ENCODE results near the gene WDR18. TPM values are rescaled to one million over a fixed set of nuclear protein-coding genes. Genes with fewer than 3 reads are reported as not detected.
A peak's percentile ranks its signal among the peaks of the same experiment; 100 is the strongest.

WDR18 gene
- total and polyA plus RNA-seq, 9 donors: 24.6 to 46.9 (median 31.6) TPM

DNA sequence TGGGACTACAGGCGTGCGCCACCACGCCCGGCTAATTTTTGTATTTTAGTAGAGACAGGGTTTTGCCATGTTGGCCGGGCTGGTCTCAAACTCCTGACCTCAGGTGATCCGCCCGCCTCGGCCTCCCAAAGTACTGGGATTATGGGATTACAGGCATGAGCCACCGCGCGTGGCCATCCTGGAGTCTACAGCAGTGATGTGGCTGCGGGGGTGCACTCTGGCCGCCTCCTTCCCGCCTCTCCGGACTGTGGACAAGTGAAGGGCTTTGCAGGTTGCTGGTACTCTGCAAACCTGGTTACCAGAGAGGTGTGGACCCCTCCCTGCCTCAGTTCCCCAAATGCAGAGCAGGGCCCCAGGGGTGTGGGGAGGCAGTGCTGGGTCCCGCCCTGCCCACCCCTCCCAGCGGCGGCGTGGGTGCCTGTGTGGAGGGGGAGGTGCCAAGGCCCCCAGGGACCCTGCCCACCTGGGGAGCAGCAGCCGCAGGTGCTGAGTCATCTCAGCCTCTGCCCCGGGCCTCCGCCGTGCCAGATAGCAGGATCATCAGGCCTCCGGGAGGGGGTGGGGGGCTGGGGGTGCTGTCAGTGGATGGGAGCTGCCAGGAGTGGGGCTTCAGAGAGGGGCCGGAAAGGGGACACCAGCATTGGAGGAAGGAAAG, 35.2 kb upstream of the WDR18 start:
- Histone ChIP-seq H3K27me3 (ENCODE audit: control insufficient read depth, insufficient read depth, low read length) (peaks cover 15% of the 10 kb centered on the region), H3K27ac (ENCODE audit: low read length) (no peak overlapping the region), H3K9me3 (replicated peaks; ENCODE audit: control insufficient read depth, low read depth, low read length) (no peaks in the 10 kb centered on the region), H3K36me3 (ENCODE audit: control insufficient read depth, insufficient read depth, low read length) (no peaks in the 10 kb centered on the region), H3K4me3 (ENCODE audit: low read length) (no peak overlapping the region), H3K4me1 (ENCODE audit: control insufficient read depth, insufficient read depth, low read length) (peaks cover 26% of the 10 kb centered on the region)
- WGBS (ENCODE audit: insufficient coverage): 86% methylated on average over 17 of the region's 25 CpGs
- no peak for DNase-seq

DNA sequence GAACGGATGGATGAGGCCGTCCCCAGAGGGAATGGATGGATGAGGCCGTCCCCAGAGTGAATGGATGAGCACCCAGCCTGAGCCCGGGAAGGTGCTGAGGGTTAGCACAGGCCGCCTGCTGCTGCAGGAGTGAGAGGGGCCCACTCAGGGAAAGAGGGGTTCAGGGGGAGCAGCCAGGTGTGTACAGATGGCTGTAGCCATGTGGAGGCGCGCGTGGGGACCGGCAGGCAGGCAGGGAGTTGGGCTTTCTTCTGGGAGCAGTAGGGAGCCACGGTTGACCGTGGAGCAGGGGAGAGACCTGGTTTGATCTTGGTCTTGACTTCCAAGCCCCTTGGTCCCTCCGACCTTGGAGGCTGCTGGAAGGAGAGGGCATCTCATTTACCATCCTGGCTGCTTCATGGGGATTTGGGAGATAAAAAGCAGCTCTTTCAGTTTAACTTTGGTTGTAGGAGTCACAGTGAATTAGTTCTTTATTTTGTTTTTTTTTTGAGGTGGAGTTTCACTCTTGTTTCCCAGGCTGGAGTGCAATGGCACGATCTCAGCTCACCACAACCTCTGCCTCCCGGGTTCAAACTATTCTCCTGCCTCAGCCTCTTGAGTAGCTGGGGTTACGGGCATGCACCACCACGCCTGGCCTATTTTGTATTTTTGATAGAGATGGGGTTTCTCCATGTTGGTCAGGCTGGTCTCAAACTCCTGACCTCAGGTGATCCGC, 33.6 kb upstream of the WDR18 start:
- Histone ChIP-seq H3K4me1 (ENCODE audit: control insufficient read depth, insufficient read depth, low read length) (peaks cover 22% of the 10 kb centered on the region), H3K27ac (ENCODE audit: low read length) (no peak overlapping the region), H3K4me3 (ENCODE audit: low read length) (no peak overlapping the region), H3K9me3 (replicated peaks; ENCODE audit: control insufficient read depth, low read depth, low read length) (no peaks in the 10 kb centered on the region), H3K36me3 (ENCODE audit: control insufficient read depth, insufficient read depth, low read length) (no peaks in the 10 kb centered on the region), H3K27me3 (ENCODE audit: control insufficient read depth, insufficient read depth, low read length) (peaks cover 30% of the 10 kb centered on the region)
- DNase-seq: no peak
- WGBS (ENCODE audit: insufficient coverage): 83% methylated on average over 8 of the region's 17 CpGs

DNA sequence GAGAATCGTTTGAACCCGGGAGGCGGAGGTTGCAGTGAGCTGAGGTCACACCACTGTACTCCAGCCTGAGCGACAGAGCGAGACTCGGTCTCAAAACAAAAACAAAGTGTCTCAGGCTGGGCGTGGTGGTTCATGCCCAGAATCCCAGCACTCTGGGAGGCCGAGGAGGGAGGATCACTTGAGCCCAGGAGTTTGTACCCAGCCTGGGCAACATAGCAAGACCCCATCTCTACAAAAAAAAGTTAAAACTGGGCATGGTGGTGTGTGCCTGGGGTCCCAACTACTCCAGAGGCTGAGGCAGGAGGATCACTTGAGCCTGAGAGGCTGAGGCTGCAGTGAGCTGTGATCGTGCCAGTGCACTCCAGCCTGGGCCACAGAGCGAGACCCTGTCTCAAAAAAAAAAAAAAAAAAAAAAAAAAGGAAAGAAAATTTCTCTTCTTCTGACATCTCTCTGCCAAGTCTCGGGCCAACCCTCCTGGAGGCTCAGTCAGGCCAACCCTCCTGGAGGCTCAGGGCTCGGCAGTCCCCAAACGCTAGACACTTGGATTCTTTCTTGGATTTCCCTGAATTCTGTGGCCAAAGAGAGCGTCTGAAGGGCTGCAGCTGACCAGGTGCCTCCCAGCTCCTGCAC, 32.0 kb upstream of the WDR18 start:
- no peaks in the 10 kb centered on the region for H3K36me3 ChIP-seq (ENCODE audit: control insufficient read depth, insufficient read depth, low read length)
- peaks cover 35% of the 10 kb centered on the region for H3K4me1 ChIP-seq (ENCODE audit: control insufficient read depth, insufficient read depth, low read length)
- no peak overlapping the region for H3K27ac ChIP-seq (ENCODE audit: low read length)
- H3K4me3 ChIP-seq (ENCODE audit: low read length): no peak overlapping the region
- H3K9me3 ChIP-seq (replicated peaks; ENCODE audit: control insufficient read depth, low read depth, low read length): no peaks in the 10 kb centered on the region
- no peak for DNase-seq
- H3K27me3 ChIP-seq (ENCODE audit: control insufficient read depth, insufficient read depth, low read length): peaks cover 46% of the 10 kb centered on the region
- WGBS (ENCODE audit: insufficient coverage): 75% methylated on average over 9 of the region's 14 CpGs

DNA sequence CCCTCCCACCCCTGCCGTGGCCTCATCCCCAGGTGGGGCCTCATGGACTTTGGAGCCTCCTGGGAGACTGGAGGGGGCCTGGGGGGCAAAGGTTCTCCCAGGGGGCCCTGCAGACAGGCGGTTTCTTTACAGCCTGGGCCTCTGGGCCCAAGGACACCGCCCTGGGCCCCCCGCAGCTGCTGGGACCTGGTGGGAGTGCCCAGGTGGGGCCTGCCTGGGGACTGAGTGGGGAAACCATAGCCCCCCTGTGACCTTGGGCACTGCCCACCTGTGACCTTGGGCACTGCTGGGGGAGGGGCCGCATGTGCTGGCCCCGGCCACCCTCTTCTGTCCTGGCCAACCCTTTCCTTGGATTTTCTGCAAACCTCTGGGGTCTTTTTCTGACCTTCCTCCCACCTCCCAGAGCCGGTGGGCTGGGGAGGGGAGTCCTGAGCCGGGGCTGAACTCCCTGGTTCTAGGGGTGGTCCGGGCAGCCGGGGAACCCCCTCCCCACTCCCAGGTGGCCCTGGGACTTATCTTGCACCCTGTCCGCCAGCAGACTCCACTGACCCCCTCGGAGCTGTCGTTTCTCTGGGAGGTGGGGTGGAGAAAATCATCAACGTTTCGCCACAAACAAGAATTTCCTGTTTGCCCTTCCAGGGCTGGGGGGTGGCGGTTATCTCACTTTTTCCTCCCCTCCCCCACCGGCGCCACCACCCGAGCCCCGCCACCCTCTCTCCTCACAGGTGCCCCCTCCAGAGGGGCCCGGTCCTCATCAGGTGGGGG, 31.3 kb upstream of the WDR18 start:
- DNase-seq: no peak
- H3K9me3 ChIP-seq (replicated peaks; ENCODE audit: control insufficient read depth, low read depth, low read length): no peaks in the 10 kb centered on the region
- H3K4me1 ChIP-seq (ENCODE audit: control insufficient read depth, insufficient read depth, low read length): peaks cover 36% of the 10 kb centered on the region
- no peak overlapping the region for H3K27ac ChIP-seq (ENCODE audit: low read length)
- H3K4me3 ChIP-seq (ENCODE audit: low read length): peak overlapping the region; percentile 1
- H3K27me3 ChIP-seq (ENCODE audit: control insufficient read depth, insufficient read depth, low read length): peaks cover 47% of the 10 kb centered on the region
- WGBS (ENCODE audit: insufficient coverage): 34% methylated on average over 3 of the region's 21 CpGs
- H3K36me3 ChIP-seq (ENCODE audit: control insufficient read depth, insufficient read depth, low read length): no peaks in the 10 kb centered on the region

DNA sequence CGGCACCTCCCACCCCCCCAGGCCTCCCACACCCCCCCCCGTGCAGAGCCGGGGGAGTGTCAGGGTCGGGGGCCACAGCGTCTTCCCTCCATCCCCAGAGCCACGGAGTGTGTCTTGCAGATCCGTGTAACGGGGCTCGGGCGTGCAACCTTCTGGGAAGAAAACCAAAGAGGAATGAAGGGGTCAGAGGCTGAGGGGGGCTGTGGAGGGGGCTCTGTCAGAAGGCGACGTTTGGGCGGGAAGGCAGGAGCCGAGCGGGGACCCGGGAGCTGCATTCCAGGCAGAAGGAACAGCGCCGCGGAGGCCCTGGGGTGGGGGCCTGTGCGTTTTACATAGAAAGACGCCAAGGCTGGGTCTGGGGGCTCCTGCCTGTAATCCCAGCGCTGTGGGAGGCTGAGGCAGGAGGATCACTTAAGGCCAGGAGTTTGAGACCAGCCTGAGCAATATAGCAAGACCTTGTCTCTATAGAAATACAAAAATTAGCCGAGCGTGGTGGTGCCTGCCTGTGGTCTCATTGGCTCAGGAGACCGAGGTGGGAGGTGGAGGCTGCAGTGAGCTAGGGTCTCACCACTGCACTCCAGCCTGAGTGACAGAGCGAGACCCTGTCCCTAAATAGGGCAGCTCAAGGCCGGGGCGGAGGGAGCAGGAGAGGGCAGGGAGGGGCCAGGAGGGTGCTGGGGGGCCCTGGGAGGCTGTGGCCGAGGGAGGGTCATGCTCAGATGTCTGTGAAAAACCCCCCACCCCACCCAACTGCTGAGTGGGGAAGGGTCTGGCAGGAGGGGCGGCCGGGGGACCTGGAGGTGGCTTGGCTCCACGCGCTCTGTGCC, 30.5 kb upstream of the WDR18 start:
- Histone ChIP-seq H3K4me3 (ENCODE audit: low read length) (no peak overlapping the region), H3K9me3 (replicated peaks; ENCODE audit: control insufficient read depth, low read depth, low read length) (no peaks in the 10 kb centered on the region), H3K36me3 (ENCODE audit: control insufficient read depth, insufficient read depth, low read length) (no peaks in the 10 kb centered on the region), H3K27me3 (ENCODE audit: control insufficient read depth, insufficient read depth, low read length) (peaks cover 47% of the 10 kb centered on the region), H3K4me1 (ENCODE audit: control insufficient read depth, insufficient read depth, low read length) (peaks cover 33% of the 10 kb centered on the region), H3K27ac (ENCODE audit: low read length) (no peak overlapping the region)
- DNase-seq: no peak
- 19% methylated on average over 20 of the region's 33 CpGs for WGBS (ENCODE audit: insufficient coverage)

DNA sequence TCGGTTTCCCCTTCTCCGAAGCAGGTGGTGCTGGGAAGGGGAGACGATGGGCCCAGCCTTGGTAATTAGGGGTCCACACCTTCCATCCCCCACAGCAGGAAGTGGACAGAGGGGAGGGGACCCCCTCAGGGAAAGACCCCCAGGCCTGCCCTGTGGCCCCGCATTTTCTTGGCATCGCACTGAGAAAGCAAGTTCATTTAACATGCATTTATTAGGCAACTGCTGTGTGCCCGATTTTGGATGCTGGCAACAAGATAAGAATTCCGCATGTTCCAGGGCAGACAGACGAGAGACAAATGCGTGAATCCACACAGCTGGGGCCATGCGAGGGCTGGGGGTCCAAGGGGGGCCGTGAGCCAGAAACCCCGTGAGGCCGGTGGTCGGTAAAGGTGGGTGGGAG, 29.9 kb upstream of the WDR18 start:
- WGBS (ENCODE audit: insufficient coverage): 61% methylated on average over 11 of the region's 14 CpGs
- H3K4me1 ChIP-seq (ENCODE audit: control insufficient read depth, insufficient read depth, low read length): peaks cover 33% of the 10 kb centered on the region
- H3K36me3 ChIP-seq (ENCODE audit: control insufficient read depth, insufficient read depth, low read length): no peaks in the 10 kb centered on the region
- H3K9me3 ChIP-seq (replicated peaks; ENCODE audit: control insufficient read depth, low read depth, low read length): no peaks in the 10 kb centered on the region
- no peak overlapping the region for H3K4me3 ChIP-seq (ENCODE audit: low read length)
- no peak for DNase-seq
- no peak overlapping the region for H3K27ac ChIP-seq (ENCODE audit: low read length)
- peaks cover 47% of the 10 kb centered on the region for H3K27me3 ChIP-seq (ENCODE audit: control insufficient read depth, insufficient read depth, low read length)

DNA sequence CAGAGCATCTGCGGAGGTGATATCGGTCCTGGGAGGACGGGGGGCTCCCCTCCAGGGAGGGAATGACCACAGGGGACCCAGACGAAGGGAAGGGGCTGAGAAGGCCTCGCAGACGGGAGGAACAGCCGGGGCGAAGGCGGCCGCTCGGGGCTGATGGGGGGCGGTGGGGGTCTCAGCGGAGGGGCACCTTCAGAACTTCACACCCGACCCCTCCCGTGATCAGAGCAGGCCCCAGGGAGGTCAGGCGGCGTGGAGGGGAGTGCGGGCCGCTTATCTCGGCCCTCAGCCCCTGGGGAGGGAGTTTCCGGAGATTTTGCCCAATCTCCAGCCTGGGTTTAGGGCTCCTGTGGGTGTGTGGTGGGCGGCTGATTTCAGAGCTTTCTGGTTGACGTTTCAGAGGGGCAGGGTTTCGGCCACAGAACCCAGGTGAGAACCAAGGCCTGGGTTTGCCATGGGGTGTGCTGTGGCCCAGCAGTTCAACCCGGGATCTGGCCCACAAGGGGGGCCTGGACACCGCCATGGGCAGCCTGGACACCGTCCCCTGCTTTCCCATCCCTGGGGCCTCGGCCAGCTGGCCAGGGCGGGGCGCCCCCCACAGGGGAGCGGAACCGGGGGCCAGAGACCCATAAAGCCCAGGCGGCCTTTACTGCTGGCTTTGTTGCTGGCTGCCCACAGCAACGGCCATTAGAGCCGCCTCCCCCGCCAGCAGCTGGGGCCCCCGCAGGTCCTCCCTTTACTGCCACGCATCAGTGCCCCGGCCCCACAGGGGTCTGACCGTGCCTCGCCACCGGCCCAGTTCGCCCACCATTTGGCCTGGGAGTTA, 29.3 kb upstream of the WDR18 start:
- WGBS (ENCODE audit: insufficient coverage): 64% methylated on average over 35 of the region's 43 CpGs
- Histone ChIP-seq H3K27me3 (ENCODE audit: control insufficient read depth, insufficient read depth, low read length) (peaks cover 48% of the 10 kb centered on the region), H3K36me3 (ENCODE audit: control insufficient read depth, insufficient read depth, low read length) (no peaks in the 10 kb centered on the region), H3K4me1 (ENCODE audit: control insufficient read depth, insufficient read depth, low read length) (peaks cover 33% of the 10 kb centered on the region), H3K9me3 (replicated peaks; ENCODE audit: control insufficient read depth, low read depth, low read length) (no peaks in the 10 kb centered on the region), H3K27ac (ENCODE audit: low read length) (no peak overlapping the region), H3K4me3 (ENCODE audit: low read length) (no peak overlapping the region)
- no peak for DNase-seq

DNA sequence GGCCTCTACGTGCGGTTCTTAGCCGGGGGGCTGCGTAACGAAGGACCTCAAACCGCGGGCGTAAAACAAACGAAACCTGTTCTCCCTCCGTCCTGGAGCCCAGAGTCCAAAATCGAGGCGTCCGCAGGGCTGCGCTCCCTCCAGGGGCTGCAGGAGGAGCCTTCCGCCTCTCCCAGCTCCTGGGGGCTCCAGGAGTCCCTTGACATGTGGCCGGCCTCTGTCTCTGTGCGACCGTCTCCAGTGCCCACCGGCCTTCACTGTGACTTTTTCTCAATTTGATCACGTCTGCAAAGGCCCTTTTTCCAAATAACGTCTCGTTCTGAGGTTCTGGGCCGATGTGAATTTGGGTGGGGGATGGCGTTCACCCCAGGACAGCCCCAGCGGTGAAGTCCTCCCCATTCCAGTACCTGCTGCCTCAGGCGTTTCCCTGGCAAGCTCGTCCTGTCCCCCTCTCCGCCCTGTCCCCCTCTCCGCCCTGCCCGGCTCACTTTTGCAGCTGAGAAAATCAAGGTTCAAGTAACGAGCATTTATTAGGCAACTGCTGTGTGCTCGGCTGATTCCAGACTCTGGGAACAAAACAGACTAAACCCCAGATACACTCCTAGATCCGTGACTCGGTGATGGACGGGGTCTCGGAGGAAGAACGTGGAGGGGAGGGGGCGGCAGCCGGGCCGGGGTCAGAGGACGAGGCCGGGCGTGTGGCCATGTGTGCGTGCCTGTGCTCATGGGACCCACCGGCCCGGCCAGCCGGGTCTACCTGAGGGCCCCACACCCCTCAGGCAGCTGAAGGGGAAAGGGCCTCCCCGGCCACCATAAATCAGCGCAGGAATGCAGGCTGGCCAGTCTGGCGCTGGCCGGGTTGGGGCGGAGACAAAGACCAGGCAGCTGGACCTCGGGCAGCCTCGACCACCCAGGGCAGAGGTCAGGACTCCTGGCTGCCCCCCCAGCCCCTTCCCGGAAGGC, 28.1 kb upstream of the WDR18 start:
- Histone ChIP-seq H3K27ac (ENCODE audit: low read length) (no peak overlapping the region), H3K9me3 (replicated peaks; ENCODE audit: control insufficient read depth, low read depth, low read length) (no peaks in the 10 kb centered on the region), H3K4me1 (ENCODE audit: control insufficient read depth, insufficient read depth, low read length) (peaks cover 33% of the 10 kb centered on the region), H3K4me3 (ENCODE audit: low read length) (no peak overlapping the region), H3K27me3 (ENCODE audit: control insufficient read depth, insufficient read depth, low read length) (peaks cover 50% of the 10 kb centered on the region), H3K36me3 (ENCODE audit: control insufficient read depth, insufficient read depth, low read length) (peaks cover 5% of the 10 kb centered on the region)
- 60% methylated on average over 44 of the region's 55 CpGs for WGBS (ENCODE audit: insufficient coverage)
- no peak for DNase-seq
